Cardiac fibroblast (primary cell): ENCODE measurements around the gene CYB561D1.

Experiments used
- DNase-seq, 2 donors: peaks; one replicate each; pipeline versions ENCODE4 v3.0.0 to v3.0.0-alpha.2; 2010; ENCODE audit warnings: low read depth in 2 of 2
- H3K4me3 ChIP-seq, 2 donors: replicated peaks in 1 of 2; 1 replicate in 1 of 2; 2 replicates in 1 of 2; pipeline ENCODE4 v1.5.1; 2011; ENCODE audit warnings: low read depth in 2 of 2, low read length in 2 of 2, mild to moderate bottlenecking in 2 of 2, moderate library complexity in 1 of 2
- CTCF ChIP-seq: IDR thresholded peaks from one replicate; pipeline ENCODE4 v1.5.1; 2011; ENCODE audit warnings: low read depth, mild to moderate bottlenecking, low read length, inconsistent platforms

Gene CYB561D1

GRCh38 chr1:109534307-109534858 lies 40.5 kb downstream of the CYB561D1 start:
- no peak for DNase-seq
- H3K4me3 ChIP-seq: no peak overlapping the region
- no peak for TF ChIP-seq CTCF

- TF ChIP-seq CTCF: no peak
- no peak overlapping the region for H3K4me3 ChIP-seq
- no peak for DNase-seq
Measured at GRCh38 chr1:109535481-109535880, 41.6 kb downstream of the CYB561D1 start.

- TF ChIP-seq CTCF: no peak
- DNase-seq: no peak
- H3K4me3 ChIP-seq: no peak overlapping the region
Measured at GRCh38 chr1:109535971-109536491, 42.1 kb downstream of the CYB561D1 start.

- H3K4me3 ChIP-seq: no peak overlapping the region
- TF ChIP-seq CTCF: no peak
- DNase-seq: no peak
Measured at GRCh38 chr1:109537450-109538178, 43.7 kb downstream of the CYB561D1 start.

GRCh38 chr1:109538827-109539555 lies 45.1 kb downstream of the CYB561D1 start:
- no peak for DNase-seq
- H3K4me3 ChIP-seq: no peak overlapping the region
- TF ChIP-seq CTCF: no peak

GRCh38 chr1:109539676-109540075 lies 45.8 kb downstream of the CYB561D1 start, which contains the start of gene GPR61:
GPR61 (plus strand) TSS chr1:109539872; CDS start chr1:109543023, 3,151 bp downstream.
- no peak for DNase-seq
- no peak for TF ChIP-seq CTCF
- H3K4me3 ChIP-seq: no peak within 1 kb of the TSS
